GM12865 (cell line): ENCODE results near the gene STRIP1.
"Not testable (repeated sequence)": the region's sequence is repeated elsewhere in the genome, so short reads cannot be mapped to it uniquely, and the experiment has no call there.

Source experiments
- DNase-seq: peaks from one replicate; pipeline ENCODE4 v3.0.0; 2010; ENCODE audit warnings: low read depth
- H3K4me3 ChIP-seq: 2 replicates; pipeline ENCODE4 v1.5.1; 2011; ENCODE audit warnings: mild to moderate bottlenecking, low read depth, low read length, control low read depth
- CTCF ChIP-seq: IDR thresholded peaks from 2 replicates; pipeline ENCODE4 v1.5.1; 2011; ENCODE audit warnings: low read length, control low read depth, low read depth, inconsistent platforms; ENCODE audit not compliant: insufficient read depth; ENCODE audit errors: missing control alignments

The STRIP1 gene

GRCh38 chr1:110021285-110021684, 13.1 kb upstream of the STRIP1 start:
- no peak for TF ChIP-seq CTCF
- no peak for DNase-seq
- no peak overlapping the region for H3K4me3 ChIP-seq

DNA sequence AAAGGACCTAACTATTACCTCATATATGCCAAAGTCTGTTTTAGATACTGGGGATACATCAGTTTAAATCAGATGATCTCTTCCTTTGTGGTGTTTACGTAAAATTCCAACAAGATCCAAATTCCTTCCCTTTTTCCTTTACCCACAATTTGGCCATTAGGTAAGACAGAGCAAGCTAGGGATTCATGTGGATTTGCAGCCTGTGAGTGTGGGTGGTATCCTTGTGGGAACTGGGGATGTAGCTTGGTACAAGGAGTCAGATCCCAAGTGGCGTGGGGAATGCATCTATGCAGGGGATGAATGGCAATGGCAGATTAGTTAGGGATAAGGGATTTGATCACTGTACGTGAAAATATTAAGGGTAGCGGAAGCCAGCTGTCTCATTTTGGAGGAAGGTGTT, 9.8 kb upstream of the STRIP1 start:
- TF ChIP-seq CTCF: no peak
- H3K4me3 ChIP-seq: no peak overlapping the region
- DNase-seq: no peak

- not testable (repeated sequence) for DNase-seq
- peak overlapping the region; percentile 45 for H3K4me3 ChIP-seq
Measured at GRCh38 chr1:110030687-110031086, 3.7 kb upstream of the STRIP1 start.

DNA sequence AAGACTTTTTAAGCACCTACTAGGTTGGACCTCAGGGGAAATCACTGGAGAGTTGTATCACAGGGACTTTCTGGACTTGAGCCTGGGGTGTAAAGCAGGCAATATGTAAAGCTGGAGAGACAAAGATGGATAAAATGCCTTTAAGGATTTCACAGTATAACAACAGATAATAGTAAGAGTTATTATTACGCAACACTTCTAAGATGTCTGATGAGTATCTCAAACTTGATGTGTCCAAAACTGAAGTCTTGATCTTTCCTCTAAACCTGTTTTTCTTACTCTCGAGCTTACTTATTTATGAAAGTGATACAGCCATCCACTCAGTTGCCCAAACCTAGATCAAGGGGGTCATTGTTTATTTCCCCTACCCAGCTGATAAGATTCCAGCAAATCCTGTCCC, 2.1 kb upstream of the STRIP1 start:
- H3K4me3 ChIP-seq: no peak overlapping the region
- no peak for DNase-seq
- TF ChIP-seq CTCF: no peak

- DNase-seq: no peak
- no peak overlapping the region for H3K4me3 ChIP-seq
- no peak for TF ChIP-seq CTCF
Measured at GRCh38 chr1:110033421-110033820, 1.0 kb upstream of the STRIP1 start.

DNA sequence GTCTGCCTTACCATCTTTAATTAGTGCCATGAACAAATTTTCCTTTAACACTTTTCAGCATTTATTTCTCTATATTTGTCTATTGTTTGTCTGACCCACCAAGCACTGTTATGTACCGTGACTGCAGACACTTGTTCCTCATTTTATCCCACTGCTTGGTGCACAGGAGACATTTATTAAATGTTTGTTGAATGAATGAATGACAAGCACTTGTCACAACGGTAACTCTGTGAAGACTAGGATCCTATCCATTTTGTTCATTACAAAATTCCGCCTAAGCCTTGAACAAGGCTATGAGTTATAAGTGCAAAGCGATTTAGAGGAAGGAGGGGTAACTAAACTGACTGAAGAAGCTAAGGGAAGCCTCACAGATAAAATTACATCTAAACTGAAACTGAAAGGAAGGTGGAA, 379 bp upstream of the STRIP1 start:
- peak overlapping the region; percentile 72 for H3K4me3 ChIP-seq
- DNase-seq: no peak
- TF ChIP-seq CTCF: no peak

DNA sequence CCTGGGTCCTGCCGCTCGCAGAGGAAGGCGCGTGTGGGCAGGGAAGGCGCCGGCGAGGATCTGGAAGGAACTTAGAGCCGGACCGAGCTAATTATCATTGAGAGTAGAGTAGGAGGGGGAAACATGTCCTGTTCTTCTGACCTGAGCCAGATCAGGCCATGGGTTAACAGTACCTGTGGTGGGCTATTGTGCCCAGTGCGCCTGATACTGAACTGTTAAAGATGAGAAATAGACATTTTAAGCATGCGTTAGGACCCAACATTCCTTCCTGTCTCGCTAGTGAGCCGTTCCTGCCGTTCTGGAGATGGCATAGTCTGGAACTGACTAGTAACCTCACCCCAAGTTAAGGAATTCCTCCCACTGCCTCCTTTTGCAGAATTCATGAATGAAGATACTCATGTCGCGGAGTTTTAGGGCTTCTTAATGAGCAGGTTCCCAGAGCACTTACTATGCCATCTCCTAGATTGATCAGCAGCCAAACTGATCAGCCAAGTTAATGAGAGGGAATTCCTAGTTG, 870 bp downstream of the STRIP1 start:
- peak overlapping the region; percentile 72 for H3K4me3 ChIP-seq
- TF ChIP-seq CTCF: no peak
- no peak for DNase-seq

DNA sequence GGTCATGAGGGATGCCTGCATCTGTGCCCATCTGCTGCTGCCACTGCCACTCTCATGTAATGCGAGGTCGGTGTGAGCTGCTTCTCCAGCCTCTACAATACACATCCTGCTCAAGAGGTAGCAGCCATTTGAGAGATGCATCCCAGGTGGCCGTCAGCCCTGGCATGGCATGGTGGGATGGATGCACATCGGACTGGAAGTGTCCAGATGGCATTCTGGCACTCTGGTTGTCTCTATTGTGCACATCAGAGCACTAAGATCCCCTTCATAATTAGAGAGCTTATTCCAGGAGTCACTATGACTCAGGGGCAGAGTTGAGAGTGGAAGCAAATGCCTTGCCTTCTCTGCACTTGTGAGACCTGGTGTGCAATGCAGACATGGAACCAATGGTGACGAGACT, 3.8 kb downstream of the STRIP1 start:
- TF ChIP-seq CTCF: no peak
- no peak overlapping the region for H3K4me3 ChIP-seq
- DNase-seq: no peak
